ENCODE data around the gene TRIM8.

DNA sequence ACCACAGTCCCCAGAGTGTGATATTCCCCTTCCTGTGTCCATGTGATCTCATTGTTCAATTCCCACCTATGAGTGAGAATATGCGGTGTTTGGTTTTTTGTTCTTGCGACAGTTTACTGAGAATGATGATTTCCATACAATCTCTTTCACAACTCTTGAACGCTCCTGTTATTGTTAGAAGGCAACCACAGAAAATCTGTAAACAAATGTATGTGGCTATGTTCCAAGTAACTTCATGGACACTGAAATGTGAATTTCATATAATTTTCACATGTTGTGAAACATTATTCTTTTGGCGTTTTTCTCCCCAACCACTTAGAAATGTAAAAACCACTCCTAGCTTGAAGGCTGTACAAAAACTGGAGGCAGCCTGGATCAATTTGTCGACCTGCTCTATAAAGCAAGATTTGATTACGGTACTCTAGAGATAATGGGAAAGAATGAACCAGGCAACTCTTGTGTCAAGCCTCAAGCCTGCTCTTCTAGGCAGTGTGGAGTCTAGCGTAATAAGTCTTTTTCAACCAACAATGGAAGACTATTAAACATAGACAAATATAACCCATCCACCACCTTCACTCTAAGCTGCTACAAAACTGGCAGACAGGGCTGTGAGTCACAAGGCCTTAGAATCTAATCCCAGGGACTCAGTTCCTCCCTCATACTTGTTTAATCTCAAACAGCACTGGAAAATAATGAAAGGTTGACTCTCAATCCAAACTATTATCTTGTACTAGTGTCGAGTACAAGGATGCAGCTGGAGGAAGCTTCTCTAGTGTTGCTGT lies 47.2 kb downstream of the TRIM8 start:
- TF ChIP-seq, protein P1, sequence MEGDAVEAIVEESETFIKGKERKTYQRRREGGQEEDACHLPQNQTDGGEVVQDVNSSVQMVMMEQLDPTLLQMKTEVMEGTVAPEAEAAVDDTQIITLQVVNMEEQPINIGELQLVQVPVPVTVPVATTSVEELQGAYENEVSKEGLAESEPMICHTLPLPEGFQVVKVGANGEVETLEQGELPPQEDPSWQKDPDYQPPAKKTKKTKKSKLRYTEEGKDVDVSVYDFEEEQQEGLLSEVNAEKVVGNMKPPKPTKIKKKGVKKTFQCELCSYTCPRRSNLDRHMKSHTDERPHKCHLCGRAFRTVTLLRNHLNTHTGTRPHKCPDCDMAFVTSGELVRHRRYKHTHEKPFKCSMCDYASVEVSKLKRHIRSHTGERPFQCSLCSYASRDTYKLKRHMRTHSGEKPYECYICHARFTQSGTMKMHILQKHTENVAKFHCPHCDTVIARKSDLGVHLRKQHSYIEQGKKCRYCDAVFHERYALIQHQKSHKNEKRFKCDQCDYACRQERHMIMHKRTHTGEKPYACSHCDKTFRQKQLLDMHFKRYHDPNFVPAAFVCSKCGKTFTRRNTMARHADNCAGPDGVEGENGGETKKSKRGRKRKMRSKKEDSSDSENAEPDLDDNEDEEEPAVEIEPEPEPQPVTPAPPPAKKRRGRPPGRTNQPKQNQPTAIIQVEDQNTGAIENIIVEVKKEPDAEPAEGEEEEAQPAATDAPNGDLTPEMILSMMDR (IDR thresholded peaks at IDR 0.05; ENCODE audit: low read depth, low read length, poor library complexity, severe bottlenecking), result no peak
- no peak for TF ChIP-seq EZH2phosphoT487 (IDR thresholded peaks at IDR 0.05; ENCODE audit: borderline replicate concordance, low read length)
